ENCODE results near the gene ZNF236.

DNA sequence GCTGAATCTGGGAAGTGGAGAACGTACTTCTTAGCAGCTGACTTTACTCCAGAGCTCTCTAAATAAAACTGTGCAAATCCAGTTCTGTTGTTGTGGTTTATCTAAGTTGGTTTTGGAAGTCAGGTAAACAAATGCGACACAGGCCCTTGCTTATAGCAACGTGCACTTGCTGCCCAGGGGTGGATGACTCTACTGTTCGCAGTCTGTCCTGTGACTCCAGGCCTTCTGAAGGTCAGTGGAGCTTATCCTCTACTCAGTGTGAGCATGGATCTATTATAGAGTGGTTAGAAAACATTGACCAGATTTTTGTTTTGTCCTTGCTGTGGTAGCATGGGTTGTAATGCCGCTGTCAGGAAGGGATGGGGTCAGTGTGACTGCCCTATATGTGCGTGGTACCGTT, 89.1 kb downstream of the ZNF236 start:
- TF ChIP-seq POLR2AphosphoS5 (IDR thresholded peaks at IDR 0.05; ENCODE audit: insufficient read depth, low read depth, low read length) (no peak), EZH2 (IDR thresholded peaks at IDR 0.05; ENCODE audit: borderline replicate concordance, low read depth, low read length, severe bottlenecking) (no peak)

All from endothelial cell of umbilical vein (primary cell).